HCT116 (cell line): ENCODE measurements around the gene ZNF554.

Experiments used
- CEBPB ChIP-seq: IDR thresholded peaks from 2 replicates; pipeline ENCODE4 v1.6.1; 2012; ENCODE audit warnings: low read depth
- CTCF ChIP-seq, 3 experiments: fragments of 200-600 bp in 1 of 3; sonication (generic) in 1 of 3; IDR thresholded peaks in 2 of 3; conservative IDR thresholded peaks in 1 of 3; 2 replicates each; pipeline ENCODE4 v1.5.1; 2012 to 2017; ENCODE audit warnings: low read depth in 2 of 3, low read length in 2 of 3, antibody characterized with exemption in 1 of 3, borderline replicate concordance in 1 of 3, control low read depth in 1 of 3, mild to moderate bottlenecking in 1 of 3, mixed read lengths in 1 of 3, mixed run types in 1 of 3, moderate library complexity in 1 of 3; ENCODE audit not compliant: insufficient read depth in 1 of 3
- JUND ChIP-seq: IDR thresholded peaks from 2 replicates; pipeline ENCODE4 v1.6.1; 2012
- POLR2A ChIP-seq: IDR thresholded peaks from 2 replicates; pipeline ENCODE4 v1.7.0; 2011; ENCODE audit warnings: borderline replicate concordance; ENCODE audit not compliant: insufficient read depth, insufficient read length; ENCODE audit errors: extremely low read depth
- ZNF274 ChIP-seq: fragments of 200-500 bp; sonication (Bioruptor generic); IDR thresholded peaks from 2 replicates; pipeline ENCODE4 v1.6.1; 2014; ENCODE audit warnings: mild to moderate bottlenecking, low read depth, low read length, inconsistent platforms

GRCh38 chr19:2775556-2776430, 43.9 kb upstream of the ZNF554 start:
- TF ChIP-seq CTCF (IDR thresholded peaks at IDR 0.05 in 2 of 3, conservative IDR thresholded peaks at IDR 0.05 in 1 of 3; ENCODE audit: borderline replicate concordance in 1 of 3, insufficient read depth in 1 of 3, low read depth in 2 of 3, low read length in 2 of 3) (no peak), CEBPB (no peak), POLR2A (no peak), JUND (no peak), ZNF274 (no peak)
